Measurements from ENCODE around the gene CBARP. TPM values are rescaled to one million over a fixed set of nuclear protein-coding genes. Genes with fewer than 3 reads are reported as not detected.

The CBARP gene
- total RNA-seq, 1 donor from 2014 or later = 26.2 TPM

GRCh38 chr19:1284293-1284978 lies 46.6 kb upstream of the CBARP start:
- Mint-ChIP-seq H3K9me3 (no peaks in the 10 kb centered on the region), H3K27me3 (ENCODE audit: low read depth) (peaks cover 20% of the 10 kb centered on the region), H3K27ac (ENCODE audit: unreplicated experiment) (no peak overlapping the region), H3K4me1 (peaks cover 16% of the 10 kb centered on the region), H3K36me3 (ENCODE audit: low read depth) (peaks cover 3% of the 10 kb centered on the region), H3K4me3 (peak overlapping the region; percentile 85)
- no peak for TF ChIP-seq CTCF (conservative IDR thresholded peaks at IDR 0.05)
- DNase-seq (ENCODE audit: low read depth, low spot score) = no peak

- DNase-seq (ENCODE audit: low read depth, low spot score) = no peak
- TF ChIP-seq CTCF (conservative IDR thresholded peaks at IDR 0.05) = no peak
- H3K9me3 Mint-ChIP-seq = no peaks in the 10 kb centered on the region
- no peak overlapping the region for H3K27ac Mint-ChIP-seq (ENCODE audit: unreplicated experiment)
- H3K4me1 Mint-ChIP-seq = peaks cover 16% of the 10 kb centered on the region
- H3K27me3 Mint-ChIP-seq (ENCODE audit: low read depth) = peaks cover 20% of the 10 kb centered on the region
- peak overlapping the region; percentile 74 for H3K4me3 Mint-ChIP-seq
- H3K36me3 Mint-ChIP-seq (ENCODE audit: low read depth) = peaks cover 3% of the 10 kb centered on the region
These were observed 46.1 kb upstream of the CBARP start for GRCh38 chr19:1283917-1284292.

GRCh38 chr19:1283207-1283916 lies 45.6 kb upstream of the CBARP start:
- Mint-ChIP-seq H3K27me3 (ENCODE audit: low read depth) (peaks cover 20% of the 10 kb centered on the region), H3K27ac (ENCODE audit: unreplicated experiment) (no peak overlapping the region), H3K9me3 (no peaks in the 10 kb centered on the region), H3K4me1 (peaks cover 16% of the 10 kb centered on the region), H3K36me3 (ENCODE audit: low read depth) (peaks cover 3% of the 10 kb centered on the region), H3K4me3 (peak overlapping the region; percentile 64)
- DNase-seq (ENCODE audit: low read depth, low spot score) = no peak
- TF ChIP-seq CTCF (conservative IDR thresholded peaks at IDR 0.05) = no peak

- Mint-ChIP-seq H3K4me1 (peaks cover 16% of the 10 kb centered on the region), H3K4me3 (peak overlapping the region; percentile 64), H3K9me3 (no peaks in the 10 kb centered on the region), H3K27ac (ENCODE audit: unreplicated experiment) (no peak overlapping the region), H3K27me3 (ENCODE audit: low read depth) (peaks cover 20% of the 10 kb centered on the region), H3K36me3 (ENCODE audit: low read depth) (peaks cover 3% of the 10 kb centered on the region)
- DNase-seq (ENCODE audit: low read depth, low spot score) = no peak
- no peak for TF ChIP-seq CTCF (conservative IDR thresholded peaks at IDR 0.05)
These were observed 44.9 kb upstream of the CBARP start for GRCh38 chr19:1282588-1283206.

GRCh38 chr19:1281569-1282287 lies 43.9 kb upstream of the CBARP start:
- peaks cover 18% of the 10 kb centered on the region for H3K4me1 Mint-ChIP-seq
- H3K36me3 Mint-ChIP-seq (ENCODE audit: low read depth) = peaks cover 3% of the 10 kb centered on the region
- peak overlapping the region; percentile 77 for H3K4me3 Mint-ChIP-seq
- peaks cover 20% of the 10 kb centered on the region for H3K27me3 Mint-ChIP-seq (ENCODE audit: low read depth)
- no peak for TF ChIP-seq CTCF (conservative IDR thresholded peaks at IDR 0.05)
- no peaks in the 10 kb centered on the region for H3K9me3 Mint-ChIP-seq
- H3K27ac Mint-ChIP-seq (ENCODE audit: unreplicated experiment) = no peak overlapping the region
- DNase-seq (ENCODE audit: low read depth, low spot score) = no peak
